GM12891 (cell line): ENCODE results near the gene LPCAT1.

ENCODE experiments used
- DNase-seq: peaks from one replicate; pipeline ENCODE4 v3.0.0; 2011; ENCODE audit warnings: low spot score; ENCODE audit not compliant: insufficient read length
- FAIRE-seq: peaks from 2 replicates; lab custom pipeline; 2011; peaks lifted over from hg19 to GRCh38; lab: Jason Lieb, UNC
- PAX5 ChIP-seq: IDR thresholded peaks from 2 replicates; pipeline ENCODE4 v1.6.1; 2011; ENCODE audit warnings: low read length, moderate library complexity, mild to moderate bottlenecking; ENCODE audit not compliant: insufficient read depth, severe bottlenecking
- POLR2A ChIP-seq: IDR thresholded peaks from 2 replicates; pipeline ENCODE4 v1.6.1; 2011; ENCODE audit warnings: low read depth, low read length, control low read depth
- POLR2AphosphoS5 ChIP-seq: IDR thresholded peaks from 2 replicates; pipeline ENCODE4 v1.6.1; 2011; ENCODE audit warnings: low read depth, low read length, control low read depth
- POU2F2 ChIP-seq: IDR thresholded peaks from 2 replicates; pipeline ENCODE4 v1.6.1; 2011; ENCODE audit warnings: low read depth, mild to moderate bottlenecking, control low read depth, low read length, moderate library complexity
- SPI1 ChIP-seq: IDR thresholded peaks from 2 replicates; pipeline ENCODE4 v1.6.1; 2011; ENCODE audit warnings: low read depth, low read length, control low read depth
- TAF1 ChIP-seq: IDR thresholded peaks from 2 replicates; pipeline ENCODE4 v1.6.1; 2011; ENCODE audit warnings: low read depth, low read length, control low read depth

Gene LPCAT1

GRCh38 chr5:1529498-1529897, 5.7 kb upstream of the LPCAT1 start:
- DNase-seq = no peak
- no peak for TF ChIP-seq TAF1
- no peak for TF ChIP-seq POU2F2
- TF ChIP-seq POLR2AphosphoS5 = no peak
- TF ChIP-seq POLR2A = no peak
- TF ChIP-seq PAX5 = no peak
- FAIRE-seq = no peak

- FAIRE-seq = no peak
- no peak for DNase-seq
- TF ChIP-seq POLR2AphosphoS5 = no peak
- TF ChIP-seq POLR2A = no peak
- TF ChIP-seq PAX5 = no peak
- no peak for TF ChIP-seq POU2F2
- no peak for TF ChIP-seq TAF1
- no peak for TF ChIP-seq SPI1
These were observed 3.9 kb upstream of the LPCAT1 start for GRCh38 chr5:1527533-1528205.

- no peak for TF ChIP-seq PAX5
- no peak for DNase-seq
- FAIRE-seq = peak; percentile 48
These were observed 2.9 kb upstream of the LPCAT1 start for GRCh38 chr5:1526681-1527131.

- DNase-seq (no peak), FAIRE-seq (no peak)
- no peak for TF ChIP-seq TAF1
- TF ChIP-seq PAX5 = no peak
- no peak for TF ChIP-seq POLR2A
- no peak for TF ChIP-seq POU2F2
- no peak for TF ChIP-seq POLR2AphosphoS5
- no peak for TF ChIP-seq SPI1
These were observed 2.5 kb upstream of the LPCAT1 start for GRCh38 chr5:1526190-1526631.

- DNase-seq (no peak), FAIRE-seq (peak; percentile 88)
- peak; percentile 39; the same call in 1 of the 2 replicates for TF ChIP-seq SPI1
- 0 out of 2 replicates have a peak, but pooled peaks have one; percentile 18 for TF ChIP-seq TAF1
- TF ChIP-seq POLR2AphosphoS5 = no peak
- no peak for TF ChIP-seq PAX5
These were observed 1.9 kb upstream of the LPCAT1 start for GRCh38 chr5:1525624-1526189.

GRCh38 chr5:1524799-1525623, 1.3 kb upstream of the LPCAT1 start:
- DNase-seq (no peak), FAIRE-seq (peak; percentile 58)
- no peak for TF ChIP-seq POLR2AphosphoS5
- no peak for TF ChIP-seq SPI1
- no peak for TF ChIP-seq POLR2A
- TF ChIP-seq POU2F2 = no peak
- TF ChIP-seq TAF1 = no peak
- TF ChIP-seq PAX5 = no peak

- TF ChIP-seq SPI1 = no peak
- TF ChIP-seq PAX5 = no peak
- TF ChIP-seq POLR2AphosphoS5 = no peak; the same call in 1 of the 2 replicates
- no peak; the same call in 1 of the 2 replicates for TF ChIP-seq POU2F2
- TF ChIP-seq TAF1 = no peak
- no peak for TF ChIP-seq POLR2A
- DNase-seq (no peak), FAIRE-seq (no peak)
These were observed 680 bp upstream of the LPCAT1 start for GRCh38 chr5:1524481-1524798.

- DNase-seq = no peak
- TF ChIP-seq SPI1 (no peak), POU2F2 (no peak), POLR2A (no peak), POLR2AphosphoS5 (no peak), TAF1 (no peak)
- FAIRE-seq = no peak
These were observed 324 bp downstream of the LPCAT1 start for GRCh38 chr5:1523480-1523792.

GRCh38 chr5:1522601-1523479, 920 bp downstream of the LPCAT1 start:
- FAIRE-seq (no peak), DNase-seq (no peak)
- TF ChIP-seq POLR2A (no peak), POU2F2 (no peak), SPI1 (no peak), TAF1 (no peak), POLR2AphosphoS5 (no peak), PAX5 (no peak)
